AG04450 (cell line): ENCODE results near the gene C11orf58. TPM values are rescaled to one million over a fixed set of nuclear protein-coding genes. Genes with fewer than 3 reads are reported as not detected.
A peak's percentile ranks its signal among the peaks of the same experiment; 100 is the strongest.

ENCODE experiments used
- CTCF ChIA-PET: fragments of 300-600, 350-600 bp; formaldehyde crosslinking; extraction: SDS; loops from one replicate; lab custom pipeline; 2022; ENCODE audit warnings: antibody characterized with exemption, inconsistent platforms; lab: Charles Lee
- POLR2A ChIA-PET: fragments of 350-600 bp; formaldehyde crosslinking; extraction: SDS; loops from one replicate; lab custom pipeline; 2021; ENCODE audit warnings: antibody characterized with exemption, inconsistent platforms; lab: Yijun Ruan, JAX
- DNase-seq: peaks from one replicate; pipeline ENCODE4 v3.0.0-alpha.2; 2011; ENCODE audit warnings: low read depth, low spot score
- H3K27ac ChIP-seq: one replicate; pipeline ENCODE4 v1.5.1; 2012; ENCODE audit warnings: low read depth, low read length, control low read depth
- H3K27me3 ChIP-seq: one replicate; pipeline ENCODE4 v1.6.0; 2012; ENCODE audit warnings: low read length; ENCODE audit not compliant: control insufficient read depth, insufficient read depth
- H3K4me3 ChIP-seq: 2 replicates; pipeline ENCODE4 v1.5.1; 2011; ENCODE audit warnings: mild to moderate bottlenecking, low read depth, low read length, control low read depth
- H3K9me3 ChIP-seq: 2 replicates; pipeline ENCODE4 v1.5.1; 2012; ENCODE audit warnings: low read length; ENCODE audit not compliant: control insufficient read depth, insufficient read depth
- CTCF ChIP-seq: IDR thresholded peaks from 2 replicates; pipeline ENCODE4 v1.5.1; 2011; ENCODE audit warnings: low read depth, low read length, control low read depth, inconsistent platforms
- polyA plus RNA-seq: library from polyadenylated mRNA; depleted of rRNA; stranded (reverse); fragments of >200 nt; gene quantifications from 2 replicates; pipeline ENCODE4 v1.2.3, GENCODE V29; 2011

Gene C11orf58
- polyA plus RNA-seq, 1 experiment = 215 TPM

- ChIA-PET CTCF (interaction anchor here (1.1 to 6.8 kb wide), 8 partner anchors 9 to 282 kb away, joined by 3 to 105 read pairs (median 6); no protein-coding TSS in a partner anchor), POLR2A (no interaction called here)
- Histone ChIP-seq H3K27me3 (peaks cover 2% of the 10 kb centered on the region), H3K27ac (no peak overlapping the region), H3K4me3 (no peak overlapping the region), H3K9me3 (no peaks in the 10 kb centered on the region)
- TF ChIP-seq CTCF = no peak
- DNase-seq = no peak
These were observed 44.9 kb downstream of the C11orf58 start for GRCh38 chr11:16783321-16783801.

GRCh38 chr11:16784097-16784496 lies 45.6 kb downstream of the C11orf58 start:
- H3K27ac ChIP-seq = no peak overlapping the region
- no peak for TF ChIP-seq CTCF
- H3K4me3 ChIP-seq = no peak overlapping the region
- H3K27me3 ChIP-seq = peaks cover 2% of the 10 kb centered on the region
- DNase-seq = no peak
- CTCF ChIA-PET = interaction anchor here (0.5 to 6.8 kb wide), 23 partner anchors 7 to 571 kb away, joined by 3 to 105 read pairs (median 6); no protein-coding TSS in a partner anchor
- POLR2A ChIA-PET = no interaction called here
- H3K9me3 ChIP-seq = no peaks in the 10 kb centered on the region

GRCh38 chr11:16784666-16785065 lies 46.2 kb downstream of the C11orf58 start:
- Histone ChIP-seq H3K27me3 (peaks cover 2% of the 10 kb centered on the region), H3K27ac (no peak overlapping the region), H3K9me3 (no peaks in the 10 kb centered on the region), H3K4me3 (no peak overlapping the region)
- TF ChIP-seq CTCF = no peak
- DNase-seq = no peak
- POLR2A ChIA-PET = no interaction called here
- CTCF ChIA-PET = interaction anchor here (0.5 to 6.8 kb wide), 36 partner anchors 8 to 1465 kb away, joined by 3 to 105 read pairs (median 6); no protein-coding TSS in a partner anchor

GRCh38 chr11:16785520-16786128 lies 47.2 kb downstream of the C11orf58 start:
- H3K27me3 ChIP-seq = peaks cover 2% of the 10 kb centered on the region
- no peak overlapping the region for H3K4me3 ChIP-seq
- CTCF ChIA-PET = interaction anchor here (0.6 to 6.8 kb wide), 36 partner anchors 9 to 1466 kb away, joined by 3 to 105 read pairs (median 4); no protein-coding TSS in a partner anchor
- POLR2A ChIA-PET = no interaction called here
- DNase-seq = peak; percentile 59
- no peaks in the 10 kb centered on the region for H3K9me3 ChIP-seq
- H3K27ac ChIP-seq = no peak overlapping the region
- TF ChIP-seq CTCF = peak; percentile 94

- ChIA-PET POLR2A (no interaction called here), CTCF (interaction anchor here (0.7 to 6.8 kb wide), 29 partner anchors 9 to 1173 kb away, joined by 3 to 105 read pairs (median 5); no protein-coding TSS in a partner anchor)
- H3K27ac ChIP-seq = no peak overlapping the region
- no peak for DNase-seq
- no peaks in the 10 kb centered on the region for H3K9me3 ChIP-seq
- H3K4me3 ChIP-seq = no peak overlapping the region
- H3K27me3 ChIP-seq = peaks cover 2% of the 10 kb centered on the region
- TF ChIP-seq CTCF = no peak
These were observed 47.7 kb downstream of the C11orf58 start for GRCh38 chr11:16786131-16786530.
